ENCODE data around the gene AJAP1.

Gene AJAP1

DNA sequence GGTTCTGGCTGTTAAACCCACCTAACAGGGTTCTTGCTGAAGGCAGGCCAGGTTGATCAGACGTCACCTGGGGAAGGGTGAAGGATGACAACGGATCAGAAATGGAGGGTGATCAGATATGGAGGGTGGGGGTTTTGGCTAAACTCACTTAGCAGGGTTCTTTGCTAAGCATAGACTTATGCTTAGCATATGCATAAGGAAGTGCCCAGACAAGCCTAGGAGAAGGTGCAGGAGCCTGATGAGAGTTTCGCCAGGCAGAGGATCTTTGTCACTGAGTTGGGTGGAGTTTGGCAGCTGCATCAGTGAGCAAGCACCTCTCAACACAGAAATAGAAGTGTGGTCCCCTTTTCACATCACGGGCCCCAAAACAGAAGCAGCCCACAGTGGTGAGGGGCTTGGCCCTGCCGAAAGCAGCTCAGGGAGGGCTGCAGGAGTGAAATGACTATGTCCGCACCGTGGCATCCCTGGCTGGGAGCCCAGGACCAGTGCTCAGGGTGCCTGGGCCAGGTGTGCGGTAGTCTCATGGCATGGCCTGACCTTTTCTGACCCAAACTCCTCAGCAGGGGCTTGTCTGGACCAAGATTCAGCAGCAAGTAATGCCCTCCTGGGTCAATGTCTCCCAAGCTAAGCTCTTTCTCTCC lies 101.6 kb downstream of the AJAP1 start:
- Histone ChIP-seq H3K4me3 (no peak overlapping the region), H3K27me3 (peaks cover 0 to 13% of the 10 kb centered on the region in 2 donors), H3K9me3 (peaks cover 0 to 5% (median 0%) of the 10 kb centered on the region in 3 donors), H3K36me3 (no peaks in the 10 kb centered on the region), H3K4me1 (no peaks in the 10 kb centered on the region), H3K27ac (no peak overlapping the region)
- TF ChIP-seq, protein P1, sequence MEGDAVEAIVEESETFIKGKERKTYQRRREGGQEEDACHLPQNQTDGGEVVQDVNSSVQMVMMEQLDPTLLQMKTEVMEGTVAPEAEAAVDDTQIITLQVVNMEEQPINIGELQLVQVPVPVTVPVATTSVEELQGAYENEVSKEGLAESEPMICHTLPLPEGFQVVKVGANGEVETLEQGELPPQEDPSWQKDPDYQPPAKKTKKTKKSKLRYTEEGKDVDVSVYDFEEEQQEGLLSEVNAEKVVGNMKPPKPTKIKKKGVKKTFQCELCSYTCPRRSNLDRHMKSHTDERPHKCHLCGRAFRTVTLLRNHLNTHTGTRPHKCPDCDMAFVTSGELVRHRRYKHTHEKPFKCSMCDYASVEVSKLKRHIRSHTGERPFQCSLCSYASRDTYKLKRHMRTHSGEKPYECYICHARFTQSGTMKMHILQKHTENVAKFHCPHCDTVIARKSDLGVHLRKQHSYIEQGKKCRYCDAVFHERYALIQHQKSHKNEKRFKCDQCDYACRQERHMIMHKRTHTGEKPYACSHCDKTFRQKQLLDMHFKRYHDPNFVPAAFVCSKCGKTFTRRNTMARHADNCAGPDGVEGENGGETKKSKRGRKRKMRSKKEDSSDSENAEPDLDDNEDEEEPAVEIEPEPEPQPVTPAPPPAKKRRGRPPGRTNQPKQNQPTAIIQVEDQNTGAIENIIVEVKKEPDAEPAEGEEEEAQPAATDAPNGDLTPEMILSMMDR (IDR thresholded peaks at IDR 0.05), result no peak
- intact Hi-C loops (cut with DNase I; ENCODE audit: low total_unique reads), result no loop called here
- DNase-seq, result no peak

DNA sequence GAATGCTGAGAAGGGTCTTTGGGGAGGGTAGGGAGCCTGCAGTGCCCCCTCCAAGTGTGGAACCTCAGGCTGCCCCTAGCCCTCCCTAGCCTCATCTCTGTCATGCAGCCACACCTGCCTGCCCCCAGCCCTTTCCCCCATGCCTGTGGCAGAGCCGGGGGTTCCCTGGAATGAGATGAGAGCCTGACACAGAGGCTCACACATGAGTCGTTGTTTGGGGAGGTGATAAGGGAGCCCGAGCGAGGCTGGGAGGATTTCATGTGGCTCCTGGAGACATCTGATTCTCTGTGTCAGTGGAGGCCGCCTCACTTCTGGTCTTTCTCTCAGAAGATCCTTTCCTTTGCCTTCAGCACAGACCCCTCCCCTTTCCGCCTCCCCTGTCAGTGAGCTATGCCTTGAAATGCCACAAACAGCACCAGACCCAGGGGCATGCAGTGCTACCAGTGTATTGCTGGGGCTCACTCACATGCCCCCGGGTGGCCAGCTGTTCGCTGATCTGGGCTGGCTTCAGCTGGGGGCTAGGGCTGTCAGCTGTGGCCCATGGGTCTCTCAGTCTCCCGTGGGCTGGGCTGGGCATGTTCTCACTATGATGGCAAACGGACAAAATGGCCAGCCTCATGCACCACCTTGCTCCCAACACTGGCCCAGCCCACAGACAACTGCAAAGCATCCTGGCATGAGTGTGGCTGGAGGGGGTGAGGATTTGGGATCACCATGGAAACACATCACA lies 102.6 kb downstream of the AJAP1 start:
- TF ChIP-seq, protein P1 (IDR thresholded peaks at IDR 0.05), result no peak
- intact Hi-C loops (cut with DNase I; ENCODE audit: low total_unique reads), result no loop called here
- Histone ChIP-seq H3K4me3 (no peak overlapping the region), H3K27ac (no peak overlapping the region), H3K9me3 (peaks cover 0 to 5% (median 0%) of the 10 kb centered on the region in 3 donors), H3K27me3 (peaks cover 0 to 13% of the 10 kb centered on the region in 2 donors), H3K36me3 (no peaks in the 10 kb centered on the region), H3K4me1 (no peaks in the 10 kb centered on the region)
- DNase-seq, result no peak

DNA sequence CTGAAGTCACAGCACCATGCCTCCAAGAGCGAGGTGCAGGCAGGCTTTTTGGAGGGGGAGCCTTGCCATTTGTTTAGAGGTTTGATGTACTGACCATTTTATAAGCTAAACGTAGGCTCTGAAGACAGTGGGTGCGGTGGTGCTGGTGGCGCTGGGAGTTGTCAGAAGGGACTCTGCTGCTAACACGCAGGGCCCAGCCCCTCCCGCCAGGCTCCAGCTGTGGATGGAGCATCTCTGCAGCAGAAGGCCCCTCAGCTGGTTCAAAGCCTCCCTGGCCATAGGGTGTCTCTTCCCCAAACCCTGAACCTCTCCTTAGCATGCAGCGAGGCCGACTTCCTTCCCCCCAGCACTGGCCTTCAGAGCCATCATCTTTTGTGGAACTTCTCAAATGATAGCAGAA lies 105.3 kb downstream of the AJAP1 start:
- no peaks in the 10 kb centered on the region for H3K9me3 ChIP-seq
- intact Hi-C loops (cut with DNase I; ENCODE audit: low total_unique reads), result no loop called here
- H3K4me1 ChIP-seq, result no peaks in the 10 kb centered on the region
- no peak overlapping the region for H3K4me3 ChIP-seq
- no peak overlapping the region for H3K27ac ChIP-seq
- H3K36me3 ChIP-seq, result no peaks in the 10 kb centered on the region
- TF ChIP-seq, protein P1 (IDR thresholded peaks at IDR 0.05), result no peak
- H3K27me3 ChIP-seq, result peaks cover 0 to 13% of the 10 kb centered on the region in 2 donors
- DNase-seq, result no peak

DNA sequence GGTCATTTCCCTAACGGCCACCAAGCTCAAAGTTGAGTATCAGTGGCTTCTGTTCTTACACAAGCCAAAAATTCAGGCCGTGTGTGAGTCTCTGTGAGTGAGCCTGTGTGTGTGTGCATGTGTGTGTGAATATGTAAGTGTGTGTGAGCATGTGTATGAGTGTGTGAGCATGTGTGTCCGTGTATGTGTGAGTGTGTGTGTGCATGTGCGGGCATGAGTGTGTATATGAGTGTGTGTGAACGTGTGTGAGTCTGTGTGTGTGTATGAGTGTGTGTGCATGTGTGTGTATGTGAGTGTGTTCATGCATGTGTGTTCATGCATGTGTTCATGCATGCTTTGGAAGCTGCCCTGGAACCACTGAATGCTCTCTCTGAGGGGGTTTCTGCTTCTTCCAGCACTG lies 105.7 kb downstream of the AJAP1 start:
- H3K9me3 ChIP-seq, result no peaks in the 10 kb centered on the region
- intact Hi-C loops (cut with DNase I; ENCODE audit: low total_unique reads), result no loop called here

DNA sequence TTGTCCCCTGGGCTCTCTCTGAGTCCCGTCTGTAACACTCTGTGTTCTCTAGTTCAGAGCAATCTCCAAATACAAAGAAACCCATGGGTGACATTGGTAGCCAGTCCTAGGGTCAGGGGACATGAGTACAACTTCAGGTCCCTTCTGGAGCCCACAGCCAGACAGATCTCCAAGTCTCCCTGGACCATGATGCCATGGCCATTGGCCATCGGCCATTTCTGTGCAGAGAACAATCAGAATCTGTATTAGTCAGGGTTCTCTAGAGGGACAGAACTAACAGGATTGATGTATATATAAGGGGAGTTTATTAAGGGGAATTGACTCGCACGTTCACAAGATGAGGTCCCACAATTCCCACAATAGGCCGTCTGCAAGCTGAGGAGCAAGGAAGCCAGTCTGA lies 106.9 kb downstream of the AJAP1 start:
- Histone ChIP-seq H3K36me3 (no peaks in the 10 kb centered on the region), H3K4me3 (no peak overlapping the region), H3K27me3 (peaks cover 0 to 11% of the 10 kb centered on the region in 2 donors), H3K9me3 (no peaks in the 10 kb centered on the region), H3K4me1 (no peaks in the 10 kb centered on the region), H3K27ac (no peak overlapping the region)
- intact Hi-C loops (cut with DNase I; ENCODE audit: low total_unique reads), result no loop called here
- no peak for DNase-seq
- TF ChIP-seq, protein P1 (IDR thresholded peaks at IDR 0.05), result no peak

More for the DNA sequence above, 105.7 kb downstream of the AJAP1 start:
- H3K36me3 ChIP-seq, result no peaks in the 10 kb centered on the region
- H3K4me3 ChIP-seq, result no peak overlapping the region
- DNase-seq, result no peak
- no peaks in the 10 kb centered on the region for H3K4me1 ChIP-seq
- H3K27ac ChIP-seq, result no peak overlapping the region
- TF ChIP-seq, protein P1 (IDR thresholded peaks at IDR 0.05), result no peak
- peaks cover 0 to 13% of the 10 kb centered on the region in 2 donors for H3K27me3 ChIP-seq
